Renal cortical epithelial cell (primary cell): Measurements from ENCODE around the gene GLRA3. TPM values are rescaled to one million over a fixed set of nuclear protein-coding genes. Genes with fewer than 3 reads are reported as not detected.
A peak's percentile ranks its signal among the peaks of the same experiment; 100 is the strongest.

ENCODE experiments used
- DNase-seq: peaks from one replicate; pipeline ENCODE4 v3.0.0-alpha.2; 2011; ENCODE audit warnings: low read depth
- total RNA-seq: library from RNA; depleted of rRNA; stranded (reverse); fragments of >200 nt; gene quantifications from 2 replicates; pipeline ENCODE4 v1.2.3, GENCODE V29; 2014

GLRA3 gene
- total RNA-seq, 1 donor from 2014 or later = not detected

GRCh38 chr4:174596513-174596912, 232.5 kb downstream of the GLRA3 start:
- no peak for DNase-seq

GRCh38 chr4:174595141-174595929, 233.7 kb downstream of the GLRA3 start:
- peak; percentile 3 for DNase-seq

GRCh38 chr4:174593701-174594100, 235.3 kb downstream of the GLRA3 start:
- DNase-seq = no peak

- DNase-seq = peak; percentile 79
Measured at GRCh38 chr4:174592985-174593335, 236.1 kb downstream of the GLRA3 start.

- DNase-seq = peak; percentile 11
Measured at GRCh38 chr4:174592256-174592984, 236.6 kb downstream of the GLRA3 start.

GRCh38 chr4:174591243-174592021, 237.6 kb downstream of the GLRA3 start:
- no peak for DNase-seq

GRCh38 chr4:174590336-174590735, 238.7 kb downstream of the GLRA3 start:
- DNase-seq = no peak

Other genes with a start within 250 kb of the GLRA3 start
- gene ADAM29, start 89.1 kb upstream of the GLRA3 start, total RNA-seq = not detected in 2 replicates